Activated naive CD8-positive, alpha-beta T cell treated with anti-CD3 and anti-CD28 coated beads, Interleukin-2, amount 10 ng/mL, durations not matched to agents 7 days and 5 days (primary cell): ENCODE data around the gene KLKB1. TPM values are rescaled to one million over a fixed set of nuclear protein-coding genes. Genes with fewer than 3 reads are reported as not detected.
"Not testable (repeated sequence)": the region's sequence is repeated elsewhere in the genome, so short reads cannot be mapped to it uniquely, and the experiment has no call there.

Experiments used
- ATAC-seq: fragments of 150-1000 bp; cut with Tn5 transposase; one replicate; pipeline ENCODE4 v1.10.0; 2021; ENCODE audit warnings: low read depth, moderate library complexity
- POLR2A ChIA-PET: fragments of 350-600 bp; sonication (Branson Sonifier 250); formaldehyde crosslinking; loops from one replicate; lab custom pipeline; 2021; ENCODE audit warnings: antibody characterized with exemption; lab: Charles Lee
- DNase-seq: peaks from one replicate; pipeline ENCODE4 v3.0.0; 2021
- H3K27ac Mint-ChIP-seq: one replicate; pipeline ENCODE4 v1.8.0; 2022; ENCODE audit warnings: mild to moderate bottlenecking, mixed read lengths
- H3K27me3 Mint-ChIP-seq: one replicate; pipeline ENCODE4 v1.8.0; 2022; ENCODE audit warnings: mild to moderate bottlenecking, moderate library complexity, mixed read lengths
- H3K36me3 Mint-ChIP-seq: one replicate; pipeline ENCODE4 v1.8.0; 2021; ENCODE audit warnings: mild to moderate bottlenecking, mixed read lengths
- H3K4me1 Mint-ChIP-seq: one replicate; pipeline ENCODE4 v1.8.0; 2021; ENCODE audit warnings: mixed read lengths
- H3K4me3 Mint-ChIP-seq: one replicate; pipeline ENCODE4 v1.8.0; 2022; ENCODE audit warnings: mild to moderate bottlenecking, moderate library complexity, mixed read lengths
- H3K9me3 Mint-ChIP-seq: one replicate; pipeline ENCODE4 v1.8.0; 2021; ENCODE audit warnings: mixed read lengths
- total RNA-seq, 2 experiments: library from RNA; stranded (reverse); gene quantifications; one replicate each; pipeline ENCODE4 v1.2.3, GENCODE V29; 2021

KLKB1 gene
- total RNA-seq, 2 experiments from 2014 or later = 0.48 to 0.67 TPM

GRCh38 chr4:186260504-186261448 is 33.5 kb downstream of the KLKB1 start:
- no peaks in the 10 kb centered on the region for H3K4me1 Mint-ChIP-seq
- POLR2A ChIA-PET = no interaction called here
- no peak for DNase-seq
- no peaks in the 10 kb centered on the region for H3K36me3 Mint-ChIP-seq
- ATAC-seq = no peak
- no peaks in the 10 kb centered on the region for H3K9me3 Mint-ChIP-seq
- no peak overlapping the region for H3K27ac Mint-ChIP-seq
- H3K4me3 Mint-ChIP-seq = no peak overlapping the region
- no peaks in the 10 kb centered on the region for H3K27me3 Mint-ChIP-seq

- no peaks in the 10 kb centered on the region for H3K9me3 Mint-ChIP-seq
- H3K4me1 Mint-ChIP-seq = no peaks in the 10 kb centered on the region
- H3K36me3 Mint-ChIP-seq = no peaks in the 10 kb centered on the region
- no peak overlapping the region for H3K27ac Mint-ChIP-seq
- H3K27me3 Mint-ChIP-seq = peaks cover 5% of the 10 kb centered on the region
- ATAC-seq = no peak
- H3K4me3 Mint-ChIP-seq = no peak overlapping the region
- DNase-seq = no peak
- POLR2A ChIA-PET = no interaction called here
Measured at GRCh38 chr4:186264660-186265059, 37.4 kb downstream of the KLKB1 start.

GRCh38 chr4:186265250-186265649 is 37.9 kb downstream of the KLKB1 start:
- not testable (repeated sequence) for H3K9me3 Mint-ChIP-seq, H3K27me3 Mint-ChIP-seq

GRCh38 chr4:186265683-186266652 is 38.7 kb downstream of the KLKB1 start, which contains the start of gene F11:
TSS of gene F11 (plus strand) at chr4:186266189. CDS start at chr4:186267137, 948 bp downstream.
- Mint-ChIP-seq H3K27ac (no peak within 1 kb of the TSS), H3K4me1 (no peaks in the 10 kb centered on the region), H3K27me3 (peaks cover 5% of the 10 kb centered on the region), H3K4me3 (no peak within 1 kb of the TSS), H3K36me3 (no peaks in the 10 kb centered on the region), H3K9me3 (no peaks in the 10 kb centered on the region)
- POLR2A ChIA-PET = no interaction called here
- DNase-seq (no peak), ATAC-seq (no peak)

More at GRCh38 chr4:186265250-186265649, 37.9 kb downstream of the KLKB1 start:
- H3K27ac Mint-ChIP-seq, DNase-seq, H3K36me3 Mint-ChIP-seq, H3K4me1 Mint-ChIP-seq, ATAC-seq, POLR2A ChIA-PET, H3K4me3 Mint-ChIP-seq: not testable (repeated sequence)

GRCh38 chr4:186266729-186267456 is 39.6 kb downstream of the KLKB1 start:
- no peaks in the 10 kb centered on the region for H3K9me3 Mint-ChIP-seq
- ATAC-seq = no peak
- POLR2A ChIA-PET = no interaction called here
- peaks cover 5% of the 10 kb centered on the region for H3K27me3 Mint-ChIP-seq
- no peaks in the 10 kb centered on the region for H3K4me1 Mint-ChIP-seq
- no peaks in the 10 kb centered on the region for H3K36me3 Mint-ChIP-seq
- no peak for DNase-seq
- no peak overlapping the region for H3K27ac Mint-ChIP-seq
- no peak overlapping the region for H3K4me3 Mint-ChIP-seq

- ATAC-seq (no peak), DNase-seq (no peak)
- Mint-ChIP-seq H3K36me3 (no peaks in the 10 kb centered on the region), H3K4me1 (no peaks in the 10 kb centered on the region), H3K27ac (no peak overlapping the region), H3K4me3 (no peak overlapping the region), H3K27me3 (peaks cover 9% of the 10 kb centered on the region), H3K9me3 (no peaks in the 10 kb centered on the region)
- POLR2A ChIA-PET = no interaction called here
Measured at GRCh38 chr4:186271081-186271678, 43.9 kb downstream of the KLKB1 start.

GRCh38 chr4:186272699-186273391 is 45.5 kb downstream of the KLKB1 start:
- H3K4me3 Mint-ChIP-seq = no peak overlapping the region
- H3K4me1 Mint-ChIP-seq = no peaks in the 10 kb centered on the region
- ATAC-seq (no peak), DNase-seq (no peak)
- H3K9me3 Mint-ChIP-seq = no peaks in the 10 kb centered on the region
- POLR2A ChIA-PET = no interaction called here
- H3K36me3 Mint-ChIP-seq = no peaks in the 10 kb centered on the region
- H3K27me3 Mint-ChIP-seq = peaks cover 4% of the 10 kb centered on the region
- no peak overlapping the region for H3K27ac Mint-ChIP-seq

- H3K4me1 Mint-ChIP-seq, POLR2A ChIA-PET, DNase-seq, H3K36me3 Mint-ChIP-seq, H3K27me3 Mint-ChIP-seq, H3K4me3 Mint-ChIP-seq, H3K9me3 Mint-ChIP-seq, H3K27ac Mint-ChIP-seq, ATAC-seq: not testable (repeated sequence)
Measured at GRCh38 chr4:186273392-186273789, 46.1 kb downstream of the KLKB1 start.

GRCh38 chr4:186283311-186283710 is 56.0 kb downstream of the KLKB1 start:
- H3K9me3 Mint-ChIP-seq = no peaks in the 10 kb centered on the region
- H3K27me3 Mint-ChIP-seq = peaks cover 3% of the 10 kb centered on the region

GRCh38 chr4:186285147-186285546 is 57.8 kb downstream of the KLKB1 start:
- POLR2A ChIA-PET = no interaction called here
- Mint-ChIP-seq H3K4me3 (no peak overlapping the region), H3K27ac (no peak overlapping the region), H3K36me3 (no peaks in the 10 kb centered on the region), H3K27me3 (peaks cover 4% of the 10 kb centered on the region), H3K9me3 (no peaks in the 10 kb centered on the region), H3K4me1 (no peaks in the 10 kb centered on the region)
- DNase-seq (no peak), ATAC-seq (no peak)

More at GRCh38 chr4:186283311-186283710, 56.0 kb downstream of the KLKB1 start:
- no peaks in the 10 kb centered on the region for H3K36me3 Mint-ChIP-seq
- H3K27ac Mint-ChIP-seq = no peak overlapping the region
- no peak overlapping the region for H3K4me3 Mint-ChIP-seq
- no peaks in the 10 kb centered on the region for H3K4me1 Mint-ChIP-seq
- DNase-seq = no peak
- ATAC-seq = no peak
- POLR2A ChIA-PET = no interaction called here

- Mint-ChIP-seq H3K4me1 (no peaks in the 10 kb centered on the region), H3K9me3 (no peaks in the 10 kb centered on the region), H3K36me3 (no peaks in the 10 kb centered on the region), H3K27me3 (peaks cover 2% of the 10 kb centered on the region), H3K4me3 (no peak overlapping the region), H3K27ac (no peak overlapping the region)
- POLR2A ChIA-PET = no interaction called here
- no peak for DNase-seq
- no peak for ATAC-seq
Measured at GRCh38 chr4:186286581-186286980, 59.3 kb downstream of the KLKB1 start.

GRCh38 chr4:186291256-186291890 is 64.1 kb downstream of the KLKB1 start:
- Mint-ChIP-seq H3K4me1 (no peaks in the 10 kb centered on the region), H3K4me3 (no peak overlapping the region), H3K27ac (no peak overlapping the region), H3K27me3 (peaks cover 2% of the 10 kb centered on the region), H3K36me3 (no peaks in the 10 kb centered on the region), H3K9me3 (no peaks in the 10 kb centered on the region)
- ATAC-seq = no peak
- POLR2A ChIA-PET = no interaction called here
- DNase-seq = no peak
